ENCODE results near the gene SCEL. TPM values are rescaled to one million over a fixed set of nuclear protein-coding genes. Genes with fewer than 3 reads are reported as not detected.

The SCEL gene
- total and polyA plus RNA-seq, 2 donors (not counting 3 experiments of a cell fraction or from before 2014, with no cell fraction given) = not detected

- no peaks in the 10 kb centered on the region for H3K9me3 ChIP-seq (replicated peaks; ENCODE audit: control insufficient read depth, insufficient read depth, low read length)
- TF ChIP-seq JUN (IDR thresholded peaks at IDR 0.05; ENCODE audit: borderline replicate concordance, insufficient read depth, insufficient read length, low read depth) (no peak), POLR2A (IDR thresholded peaks at IDR 0.05; ENCODE audit: low read depth, low read length) (no peak)
- FAIRE-seq = no peak
- BruUV-seq (replicated peaks) = no TSS peak
- H3K27ac ChIP-seq (ENCODE audit: insufficient read depth, low read depth, low read length) = no peak overlapping the region
- DNase-seq (ENCODE audit: low read depth, low spot score) = no peak
- H3K27me3 ChIP-seq (ENCODE audit: control insufficient read depth in 2 of 2, insufficient read depth in 2 of 2, low read length in 2 of 2) = peaks cover 0 to 3% of the 10 kb centered on the region in 2 experiments
- H2AFZ ChIP-seq (ENCODE audit: low read depth, low read length) = no peak overlapping the region
- no peak overlapping the region for H3K9ac ChIP-seq (replicated peaks; ENCODE audit: extremely low read depth, insufficient read depth, low read length)
- no peaks in the 10 kb centered on the region for H3K79me2 ChIP-seq (ENCODE audit: control insufficient read depth, insufficient read depth, low read length)
- intact Hi-C loops (cut with micrococcal nuclease) (no loop called here), dilution Hi-C loops (cut with MboI; ENCODE audit: extremely low pct_ligation_motif_present, low sequenced_read_pairs) (no loop called here)
- ChIA-PET CTCF (no interaction called here), POLR2A (no interaction called here)
- H4K20me1 ChIP-seq (replicated peaks; ENCODE audit: control insufficient read depth, extremely low read depth, insufficient read depth, low read length) = no peaks in the 10 kb centered on the region
- no peak overlapping the region for H3K4me3 ChIP-seq (replicated peaks in 1 of 3; ENCODE audit: insufficient read depth in 1 of 3, low read depth in 1 of 3, low read length in 3 of 3)
- no peaks in the 10 kb centered on the region for H3K36me3 ChIP-seq (ENCODE audit: control insufficient read depth in 2 of 2, extremely low read depth in 1 of 2, insufficient read depth in 2 of 2, low read length in 2 of 2)
- no peaks in the 10 kb centered on the region for H3K9me1 ChIP-seq (replicated peaks; ENCODE audit: control insufficient read depth, extremely low read depth, insufficient read depth, low read length)
- H3K4me1 ChIP-seq (ENCODE audit: control insufficient read depth, extremely low read depth, insufficient read depth, low read length) = no peaks in the 10 kb centered on the region
- H3K4me2 ChIP-seq (ENCODE audit: insufficient read depth, low read length) = no peak overlapping the region
Observed at GRCh38 chr13:77623806-77624205, 88.3 kb downstream of the SCEL start.

- FAIRE-seq (no peak), DNase-seq (ENCODE audit: low read depth, low spot score) (no peak)
- no TSS peak for BruUV-seq (replicated peaks)
- Histone ChIP-seq H3K36me3 (ENCODE audit: control insufficient read depth in 2 of 2, extremely low read depth in 1 of 2, insufficient read depth in 2 of 2, low read length in 2 of 2) (no peaks in the 10 kb centered on the region), H3K4me1 (ENCODE audit: control insufficient read depth, extremely low read depth, insufficient read depth, low read length) (no peaks in the 10 kb centered on the region), H3K4me3 (replicated peaks in 1 of 3; ENCODE audit: insufficient read depth in 1 of 3, low read depth in 1 of 3, low read length in 3 of 3) (no peak overlapping the region), H3K9ac (replicated peaks; ENCODE audit: extremely low read depth, insufficient read depth, low read length) (no peak overlapping the region), H4K20me1 (replicated peaks; ENCODE audit: control insufficient read depth, extremely low read depth, insufficient read depth, low read length) (no peaks in the 10 kb centered on the region), H2AFZ (ENCODE audit: low read depth, low read length) (no peak overlapping the region), H3K27ac (ENCODE audit: insufficient read depth, low read depth, low read length) (no peak overlapping the region), H3K4me2 (ENCODE audit: insufficient read depth, low read length) (no peak overlapping the region), H3K9me3 (replicated peaks; ENCODE audit: control insufficient read depth, insufficient read depth, low read length) (no peaks in the 10 kb centered on the region), H3K79me2 (ENCODE audit: control insufficient read depth, insufficient read depth, low read length) (no peaks in the 10 kb centered on the region), H3K27me3 (ENCODE audit: control insufficient read depth in 2 of 2, insufficient read depth in 2 of 2, low read length in 2 of 2) (peaks cover 0 to 3% of the 10 kb centered on the region in 2 experiments), H3K9me1 (replicated peaks; ENCODE audit: control insufficient read depth, extremely low read depth, insufficient read depth, low read length) (no peaks in the 10 kb centered on the region)
- dilution Hi-C loops (cut with MboI; ENCODE audit: extremely low pct_ligation_motif_present, low sequenced_read_pairs) = no loop called here
- ChIA-PET CTCF (interaction anchor here (1.1 to 1.7 kb wide), 4 partner anchors 8 to 35 kb away, joined by 3 to 5 read pairs (median 4); no protein-coding TSS in a partner anchor), POLR2A (no interaction called here)
- intact Hi-C loops (cut with micrococcal nuclease) = no loop called here
- TF ChIP-seq POLR2A (IDR thresholded peaks at IDR 0.05; ENCODE audit: low read depth, low read length) (no peak), JUN (IDR thresholded peaks at IDR 0.05; ENCODE audit: borderline replicate concordance, insufficient read depth, insufficient read length, low read depth) (no peak), CTCF (IDR thresholded peaks at IDR 0.05; ENCODE audit: extremely low read depth in 1 of 2, insufficient read depth in 1 of 2, low read depth in 1 of 2, low read length in 2 of 2) (no peak), MYC (IDR thresholded peaks at IDR 0.05; ENCODE audit: low read depth, low read length) (no peak), FOS (IDR thresholded peaks at IDR 0.05; ENCODE audit: borderline replicate concordance, insufficient read depth, low read length) (no peak), GATA2 (IDR thresholded peaks at IDR 0.05; ENCODE audit: insufficient read depth, insufficient read length, low read depth, low read length) (no peak), MAX (IDR thresholded peaks at IDR 0.05; ENCODE audit: insufficient read depth, insufficient read length) (no peak), POLR2AphosphoS5 (IDR thresholded peaks at IDR 0.05; ENCODE audit: insufficient read depth, low read depth, low read length) (no peak), EZH2 (IDR thresholded peaks at IDR 0.05; ENCODE audit: borderline replicate concordance, low read depth, low read length, severe bottlenecking) (no peak)
Observed at GRCh38 chr13:77628170-77628569, 92.7 kb downstream of the SCEL start.

All from endothelial cell of umbilical vein (primary cell).